ENCODE data around the gene FOXP1. TPM values are rescaled to one million over a fixed set of nuclear protein-coding genes. Genes with fewer than 3 reads are reported as not detected.

FOXP1 gene
- total RNA-seq, 1 experiment from 2014 or later, result 75.3 TPM

- H3K4me1 Mint-ChIP-seq, result peaks cover 35 to 44% of the 10 kb centered on the region in 2 experiments
- H2BK12ac ChIP-seq (ENCODE audit: insufficient read length, low read depth, low read length), result no peak overlapping the region
- no peak overlapping the region for H2AK5ac ChIP-seq (ENCODE audit: insufficient read length, low read length)
- no peaks in the 10 kb centered on the region for H3K27me3 Mint-ChIP-seq (ENCODE audit: low read depth)
- H3K23ac ChIP-seq (ENCODE audit: insufficient read length, low read depth, low read length), result no peak overlapping the region
- H4K20me1 ChIP-seq (ENCODE audit: control insufficient read depth, insufficient read depth, insufficient read length), result no peaks in the 10 kb centered on the region
- H2BK120ac ChIP-seq (ENCODE audit: low read depth, low read length, poor library complexity, severe bottlenecking), result no peak overlapping the region
- H4K91ac ChIP-seq (ENCODE audit: insufficient read length, low read depth, low read length), result no peak overlapping the region
- no peak overlapping the region for H3K4me3 Mint-ChIP-seq
- H3K9me3 ChIP-seq (ENCODE audit: control insufficient read depth, low read depth, low read length), result no peaks in the 10 kb centered on the region
- H3K79me2 ChIP-seq (ENCODE audit: insufficient read depth, low read length), result no peaks in the 10 kb centered on the region
- H3K18ac ChIP-seq (ENCODE audit: insufficient read length, low read depth, low read length), result no peak overlapping the region
- H3K4ac ChIP-seq (ENCODE audit: low read depth, low read length), result no peak overlapping the region
- no peak overlapping the region for H3K4me2 ChIP-seq (ENCODE audit: insufficient read depth, insufficient read length, low read length)
- no peak overlapping the region for H3K9ac ChIP-seq (ENCODE audit: extremely low read depth, insufficient read length, low read length)
- H3K27me3 ChIP-seq (ENCODE audit: insufficient read depth, low read length), result no peaks in the 10 kb centered on the region
- no peak overlapping the region for H3T11ph ChIP-seq (ENCODE audit: low read length)
- no peak overlapping the region for H3K56ac ChIP-seq (ENCODE audit: insufficient read length, low read depth, low read length)
- H2BK15ac ChIP-seq (ENCODE audit: low read depth, low read length), result no peak overlapping the region
- H3K79me1 ChIP-seq (ENCODE audit: insufficient read depth, low read depth, low read length, poor library complexity, severe bottlenecking), result no peaks in the 10 kb centered on the region
- no peak overlapping the region for H2BK5ac ChIP-seq (ENCODE audit: insufficient read length, low read length)
- no CpG with 5 or more reads among the region's 8 CpGs for WGBS (ENCODE audit: extremely low coverage, insufficient read length, low lambda C conversion rate)
- no peak overlapping the region for H4K5ac ChIP-seq (ENCODE audit: insufficient read length, low read depth, low read length)
- H3K27ac ChIP-seq (ENCODE audit: insufficient read length, low read depth, low read length), result no peak overlapping the region
- H4K8ac ChIP-seq (replicated peaks; ENCODE audit: insufficient read length, low read depth, low read length), result no peak overlapping the region
- no peaks in the 10 kb centered on the region for H3K9me3 Mint-ChIP-seq
- no peaks in the 10 kb centered on the region for H3K23me2 ChIP-seq (ENCODE audit: insufficient read length, low read depth, low read length, poor library complexity, severe bottlenecking)
- H3K36me3 Mint-ChIP-seq (ENCODE audit: insufficient read depth in 1 of 3, low read depth in 3 of 3), result peaks cover 0 to 7% (median 5%) of the 10 kb centered on the region in 3 experiments; a peak in 4 of 7 replicates
- H3K4me1 ChIP-seq (ENCODE audit: insufficient read depth, low read length), result peaks cover 4% of the 10 kb centered on the region; the same call in 1 of the 2 replicates
- no peak for TF ChIP-seq CTCF (conservative IDR thresholded peaks at IDR 0.05)
- DNase-seq, result no peak
- peak overlapping the region in 2 of 3 experiments; percentile 77 to 79; a peak in 5 of 7 replicates for H3K27ac Mint-ChIP-seq
- peak overlapping the region; percentile 25; the same call in 1 of the 2 replicates for H3K14ac ChIP-seq (ENCODE audit: insufficient read depth, low read length)
- no peak overlapping the region for H2BK20ac ChIP-seq (ENCODE audit: low read depth, low read length, poor library complexity, severe bottlenecking)
- H2AFZ ChIP-seq (ENCODE audit: low read length), result no peak overlapping the region
These were observed 320.9 kb downstream of the FOXP1 start for GRCh38 chr3:71262364-71263265.

Data from H9 (cell line).